Fibroblast of villous mesenchyme (primary cell): ENCODE measurements around the gene TIPARP. TPM values are rescaled to one million over a fixed set of nuclear protein-coding genes. Genes with fewer than 3 reads are reported as not detected.
"Not testable (repeated sequence)": the region's sequence is repeated elsewhere in the genome, so short reads cannot be mapped to it uniquely, and the experiment has no call there.

Source experiments
- DNase-seq: peaks from one replicate; pipeline ENCODE4 v3.0.0-alpha.2; 2010; ENCODE audit warnings: low read depth
- H3K4me3 ChIP-seq: 2 replicates; pipeline ENCODE4 v1.5.1; 2011; ENCODE audit warnings: low read depth, mild to moderate bottlenecking, low read length
- CTCF ChIP-seq: IDR thresholded peaks from 2 replicates; pipeline ENCODE4 v1.5.1; 2012; ENCODE audit warnings: low read depth, mild to moderate bottlenecking, low read length; ENCODE audit not compliant: insufficient read depth
- total RNA-seq: library from RNA; depleted of rRNA; stranded (reverse); fragments of >200 nt; gene quantifications from 2 replicates; pipeline ENCODE4 v1.2.3, GENCODE V29; 2012

Gene TIPARP
- total RNA-seq, 1 donor = 91.1 TPM

DNA sequence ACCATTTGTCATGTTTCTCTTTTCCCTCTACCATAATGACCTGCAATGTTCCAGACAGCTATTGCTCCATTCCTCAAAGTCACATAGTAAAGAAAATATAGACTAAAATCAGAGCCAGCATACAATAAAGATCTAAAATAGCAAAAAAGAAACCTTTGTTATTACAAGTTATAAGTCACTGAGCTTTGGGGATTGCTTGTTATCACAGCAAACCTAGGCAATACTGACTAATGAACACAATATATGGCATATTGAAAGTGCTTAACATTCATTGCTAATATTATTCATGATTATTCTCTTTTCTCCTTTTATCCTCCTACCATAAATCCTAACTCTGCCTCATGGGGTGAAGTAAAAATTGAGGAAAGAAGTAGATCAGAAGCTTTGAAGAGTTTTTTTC lies 27.4 kb upstream of the TIPARP start:
- no peak for DNase-seq
- no peak for TF ChIP-seq CTCF
- H3K4me3 ChIP-seq = no peak overlapping the region

- TF ChIP-seq CTCF = no peak
- peak; percentile 69 for DNase-seq
- H3K4me3 ChIP-seq = no peak overlapping the region
These were observed 26.3 kb upstream of the TIPARP start for GRCh38 chr3:156648086-156648485.

GRCh38 chr3:156649681-156650080 lies 24.7 kb upstream of the TIPARP start:
- no peak for TF ChIP-seq CTCF
- DNase-seq = no peak
- H3K4me3 ChIP-seq = no peak overlapping the region

GRCh38 chr3:156652661-156653060 lies 21.7 kb upstream of the TIPARP start:
- not testable (repeated sequence) for DNase-seq, H3K4me3 ChIP-seq

GRCh38 chr3:156654834-156655233 lies 19.6 kb upstream of the TIPARP start:
- DNase-seq = no peak
- H3K4me3 ChIP-seq = no peak overlapping the region
- no peak for TF ChIP-seq CTCF

DNA sequence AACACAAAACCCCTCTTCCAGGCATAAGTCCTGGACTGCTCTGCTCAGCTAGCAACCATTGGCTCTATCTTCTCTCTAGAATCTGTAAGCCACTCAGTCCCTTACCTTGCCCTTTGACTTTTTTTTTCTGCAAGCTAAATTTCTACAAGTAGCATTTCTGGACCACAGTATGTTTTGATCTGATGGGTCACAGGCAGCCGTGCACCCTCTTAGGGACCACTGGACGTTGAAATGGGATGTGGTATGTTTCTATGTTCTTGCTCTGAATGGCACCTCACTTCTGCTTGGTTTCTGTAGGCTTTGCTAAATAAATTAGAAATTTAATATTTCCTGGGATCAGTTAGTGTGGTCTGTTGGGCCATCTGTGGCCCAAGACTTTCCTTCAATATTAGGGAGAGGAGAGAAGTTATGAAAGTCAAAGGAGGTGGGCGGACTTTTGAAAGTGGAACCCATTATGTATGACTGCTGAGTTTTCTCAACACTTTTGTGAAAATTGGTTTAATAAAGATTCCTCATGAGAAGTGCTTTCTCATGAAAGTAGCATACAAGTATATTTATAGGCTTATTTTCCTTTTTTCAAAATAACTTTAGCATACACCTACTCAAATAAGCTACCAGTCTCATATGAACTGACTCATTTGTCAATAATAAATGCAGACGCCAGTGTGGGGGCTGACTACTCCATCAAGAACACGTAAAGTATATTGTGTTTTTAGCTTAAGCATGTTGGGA lies 18.4 kb upstream of the TIPARP start:
- no peak for TF ChIP-seq CTCF
- no peak for DNase-seq
- no peak overlapping the region for H3K4me3 ChIP-seq

- no peak for DNase-seq
- TF ChIP-seq CTCF = no peak
- H3K4me3 ChIP-seq = no peak overlapping the region
These were observed 16.9 kb upstream of the TIPARP start for GRCh38 chr3:156657440-156657839.
